ENCODE results near the gene RAPGEF1.
"Not testable (repeated sequence)": the region's sequence is repeated elsewhere in the genome, so short reads cannot be mapped to it uniquely, and the experiment has no call there.

RAPGEF1 gene

GRCh38 chr9:131703697-131704096, 36.2 kb downstream of the RAPGEF1 start:
- no peak for DNase-seq

GRCh38 chr9:131702911-131703310, 37.0 kb downstream of the RAPGEF1 start:
- no peak for DNase-seq

DNA sequence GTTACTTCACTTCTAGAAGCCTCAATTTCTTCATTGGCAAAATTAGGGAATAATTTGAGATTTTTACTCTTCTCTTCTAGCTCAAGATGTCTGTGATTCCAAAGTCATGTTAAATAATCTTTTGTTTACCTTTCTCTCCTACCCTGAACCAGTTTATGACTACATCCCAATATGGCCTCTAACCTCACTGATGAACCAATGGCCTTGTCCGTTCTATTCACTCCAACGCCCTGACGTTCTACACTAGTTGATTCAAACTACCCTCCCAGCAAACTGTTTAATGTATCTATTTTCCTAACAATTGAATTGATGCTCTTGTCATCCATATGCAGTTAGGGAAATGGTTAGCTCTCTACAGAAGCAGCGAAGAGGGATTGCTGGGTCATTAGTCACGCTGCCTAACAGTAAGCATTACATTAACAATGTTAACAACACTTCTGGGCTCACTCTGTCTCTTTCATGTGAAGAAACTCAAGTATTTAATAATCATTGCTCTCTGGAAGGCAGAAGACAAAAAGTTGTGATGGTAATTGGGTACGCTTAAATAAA, 38.0 kb downstream of the RAPGEF1 start:
- DNase-seq, result no peak

DNA sequence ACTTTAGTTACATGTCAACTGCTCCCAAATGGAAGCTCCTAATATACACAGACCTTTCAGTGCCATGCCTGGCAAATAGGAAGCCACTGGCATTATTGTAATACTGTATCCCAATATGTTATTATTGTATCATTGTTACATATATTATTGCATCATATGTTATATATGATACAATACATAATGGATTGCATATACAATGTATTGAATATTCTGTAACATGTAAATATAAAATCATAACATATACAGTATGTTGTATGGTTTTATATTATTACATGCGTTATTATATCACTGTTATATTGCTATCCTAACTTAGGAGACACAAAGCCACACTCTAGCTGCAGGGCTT, 38.5 kb downstream of the RAPGEF1 start:
- no peak for DNase-seq

DNA sequence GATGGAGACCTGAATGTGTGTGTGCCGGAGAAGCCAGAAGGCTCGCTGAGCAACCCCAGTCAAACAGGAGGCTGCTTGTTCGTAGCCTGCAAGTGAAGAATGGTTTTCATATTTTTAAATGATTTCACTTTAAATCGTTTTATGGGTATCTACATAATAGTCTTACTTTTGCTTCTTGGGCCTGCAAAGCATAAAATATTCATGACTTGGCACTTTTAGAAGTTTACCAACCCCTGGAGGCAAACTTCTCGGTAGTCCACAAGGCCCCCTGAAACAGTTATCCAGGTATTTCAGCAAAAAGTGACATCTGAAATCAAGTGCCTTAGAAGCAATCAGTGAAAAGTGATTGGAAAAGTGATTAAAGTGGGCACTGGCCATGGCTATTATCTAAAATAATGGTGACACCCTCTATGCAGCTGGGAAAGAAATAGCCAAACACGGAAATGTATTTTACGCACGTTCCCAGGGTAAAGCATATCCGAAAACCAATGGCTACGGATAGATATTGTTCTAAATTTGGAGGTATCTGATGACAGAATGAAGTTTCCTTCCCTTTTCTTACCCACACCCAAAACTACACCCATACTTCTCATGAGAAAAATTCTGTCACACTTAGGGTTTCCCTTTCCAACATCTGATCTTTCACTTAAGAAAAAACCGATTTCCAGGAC, 39.0 kb downstream of the RAPGEF1 start:
- DNase-seq, result no peak

GRCh38 chr9:131700076-131700475, 39.8 kb downstream of the RAPGEF1 start:
- no peak for DNase-seq

GRCh38 chr9:131698618-131698985, 41.3 kb downstream of the RAPGEF1 start:
- DNase-seq, result no peak

DNA sequence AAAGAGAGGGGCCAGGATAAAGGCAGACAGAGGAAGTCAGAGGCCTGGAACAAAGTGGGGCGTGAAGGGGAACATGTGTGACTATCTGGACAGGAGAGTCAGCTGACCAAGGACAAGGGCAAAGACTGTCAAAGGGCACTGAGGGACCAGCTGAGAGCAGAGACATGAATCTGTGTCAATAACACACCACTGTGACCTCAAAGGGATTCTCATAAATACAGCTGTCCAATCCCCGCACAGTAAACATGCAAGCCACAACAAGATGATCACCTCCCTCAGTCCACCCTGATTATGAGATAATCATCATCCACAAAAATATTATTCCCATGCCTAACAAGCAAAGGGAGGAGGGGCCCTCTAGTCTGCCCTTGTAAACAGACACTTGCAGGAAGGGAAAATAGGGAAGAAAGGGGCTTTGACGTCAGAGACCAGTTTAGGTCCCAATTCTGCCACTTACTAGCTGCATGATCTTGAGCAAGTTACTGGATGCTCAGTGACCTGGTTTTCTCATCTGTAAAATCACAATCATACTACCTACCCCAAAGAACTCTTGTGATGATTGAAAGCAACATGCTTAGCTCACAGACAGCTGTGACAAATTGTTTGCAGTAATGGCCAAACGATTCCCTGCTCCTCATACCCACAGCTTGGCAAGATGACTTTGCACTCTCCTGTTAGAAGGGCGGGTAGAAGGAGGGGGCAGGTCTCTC, 41.8 kb downstream of the RAPGEF1 start:
- no peak for DNase-seq

DNA sequence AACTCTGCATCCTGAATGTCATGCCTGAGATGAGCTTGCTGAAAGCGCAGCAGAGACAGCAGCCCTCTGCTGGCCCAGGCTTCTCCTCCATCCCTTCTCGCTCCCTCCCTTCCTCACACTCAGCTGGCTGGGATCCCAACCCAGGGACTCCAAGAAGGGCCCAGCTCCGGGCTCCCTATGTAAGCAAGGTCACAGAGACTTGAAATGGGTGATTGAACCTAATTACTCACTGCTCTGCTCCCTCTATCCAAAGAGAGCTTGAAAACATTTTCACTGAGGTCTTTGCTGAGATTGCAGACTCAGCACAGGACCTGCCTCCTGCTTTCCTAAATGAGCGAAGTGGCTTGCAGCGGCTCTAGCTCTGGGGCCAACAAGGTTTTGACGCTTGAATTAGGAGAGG, 42.8 kb downstream of the RAPGEF1 start:
- no peak for DNase-seq

DNA sequence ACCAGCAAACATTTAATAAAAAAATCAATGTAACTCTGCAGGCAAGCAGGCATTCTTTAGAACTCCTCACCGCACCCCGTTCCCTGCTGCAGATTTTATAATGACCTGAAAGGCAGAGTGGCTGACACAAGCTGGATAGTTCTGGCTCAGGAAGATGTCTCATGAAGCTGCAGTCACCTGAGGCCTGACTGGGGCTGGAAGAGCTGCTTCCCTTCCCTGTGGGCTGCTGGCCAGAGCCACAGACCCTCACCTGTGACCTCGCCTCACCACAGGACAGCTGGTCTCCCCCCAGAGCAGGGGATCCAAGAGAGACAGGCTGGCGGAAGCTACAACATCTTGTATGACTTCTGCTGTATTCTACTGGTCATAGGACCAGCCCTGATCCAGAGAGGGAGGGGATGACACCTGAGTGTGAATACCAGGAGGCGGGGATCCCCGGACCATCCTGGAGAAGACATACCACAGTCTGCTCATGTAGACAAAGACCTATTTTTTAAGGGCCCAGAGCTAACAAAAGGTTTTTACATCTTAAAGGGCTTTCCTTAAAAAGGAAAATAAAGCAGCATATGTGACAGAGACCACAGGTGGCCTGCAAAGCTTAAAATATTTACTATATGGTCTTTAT, 43.9 kb downstream of the RAPGEF1 start:
- DNase-seq, result no peak

DNA sequence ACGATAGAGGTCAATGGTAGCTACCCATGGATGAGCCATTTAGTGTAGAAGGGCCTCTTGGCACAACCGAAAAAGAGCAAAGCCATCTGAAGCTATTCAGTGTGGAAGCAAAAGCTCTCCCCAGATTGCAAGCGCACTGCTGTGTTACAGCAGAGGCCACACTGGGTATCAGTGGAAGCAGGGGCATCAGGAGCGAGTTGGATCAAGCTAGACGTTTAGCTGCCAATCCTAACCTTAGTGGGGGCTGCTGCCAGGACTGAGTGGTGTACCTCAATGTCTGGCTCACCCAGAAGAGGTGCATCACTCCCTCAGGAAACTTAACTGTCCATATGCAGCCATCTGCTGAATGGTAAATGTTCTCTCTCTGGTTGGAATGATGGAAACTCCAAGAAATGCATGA, 44.5 kb downstream of the RAPGEF1 start:
- DNase-seq, result no peak

GRCh38 chr9:131693651-131694597, 46.0 kb downstream of the RAPGEF1 start:
- DNase-seq, result no peak

GRCh38 chr9:131692612-131693562, 47.0 kb downstream of the RAPGEF1 start:
- DNase-seq, result no peak

GRCh38 chr9:131691969-131692611, 47.8 kb downstream of the RAPGEF1 start:
- no peak for DNase-seq

- peak; percentile 85 for DNase-seq
These were observed 48.8 kb downstream of the RAPGEF1 start for GRCh38 chr9:131690941-131691573.

DNA sequence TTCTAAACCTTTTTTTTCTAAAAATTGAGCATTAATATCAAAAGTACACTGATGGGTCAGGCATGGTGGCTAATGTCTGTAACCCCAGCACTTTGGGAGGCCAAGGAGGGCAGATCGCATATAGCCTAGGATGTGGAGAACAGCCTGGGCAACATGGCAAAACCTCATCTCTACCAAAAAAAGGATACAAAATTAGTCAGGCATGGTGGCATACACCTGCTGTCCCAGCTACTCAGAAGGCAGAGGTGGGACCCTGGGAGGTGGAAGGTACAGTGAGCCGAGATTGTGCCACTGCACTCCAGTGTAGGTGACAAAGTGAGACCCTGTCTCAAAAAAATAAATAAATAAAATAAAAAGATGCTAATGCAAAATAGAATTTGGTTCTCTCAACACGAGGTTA, 49.4 kb downstream of the RAPGEF1 start:
- DNase-seq, result no peak

DNA sequence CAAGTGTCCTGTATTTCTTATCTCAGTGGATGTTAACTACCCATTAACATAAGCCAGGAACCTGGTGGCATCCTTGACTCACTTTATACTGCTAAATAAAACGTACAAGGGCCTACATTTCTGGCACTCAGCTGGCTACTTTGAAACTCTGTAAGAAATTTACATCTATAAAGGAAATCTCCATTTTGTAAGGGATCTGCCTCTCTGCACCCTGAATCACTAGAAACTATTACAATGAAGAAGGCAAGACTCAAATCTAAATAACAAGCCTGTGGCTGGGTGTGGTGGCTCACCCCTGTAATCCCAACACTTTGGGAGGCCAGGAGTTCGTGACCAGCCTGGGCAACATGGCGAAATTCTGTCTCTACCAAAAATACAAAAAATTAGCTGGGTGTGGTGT, 51.5 kb downstream of the RAPGEF1 start:
- DNase-seq, result no peak

DNA sequence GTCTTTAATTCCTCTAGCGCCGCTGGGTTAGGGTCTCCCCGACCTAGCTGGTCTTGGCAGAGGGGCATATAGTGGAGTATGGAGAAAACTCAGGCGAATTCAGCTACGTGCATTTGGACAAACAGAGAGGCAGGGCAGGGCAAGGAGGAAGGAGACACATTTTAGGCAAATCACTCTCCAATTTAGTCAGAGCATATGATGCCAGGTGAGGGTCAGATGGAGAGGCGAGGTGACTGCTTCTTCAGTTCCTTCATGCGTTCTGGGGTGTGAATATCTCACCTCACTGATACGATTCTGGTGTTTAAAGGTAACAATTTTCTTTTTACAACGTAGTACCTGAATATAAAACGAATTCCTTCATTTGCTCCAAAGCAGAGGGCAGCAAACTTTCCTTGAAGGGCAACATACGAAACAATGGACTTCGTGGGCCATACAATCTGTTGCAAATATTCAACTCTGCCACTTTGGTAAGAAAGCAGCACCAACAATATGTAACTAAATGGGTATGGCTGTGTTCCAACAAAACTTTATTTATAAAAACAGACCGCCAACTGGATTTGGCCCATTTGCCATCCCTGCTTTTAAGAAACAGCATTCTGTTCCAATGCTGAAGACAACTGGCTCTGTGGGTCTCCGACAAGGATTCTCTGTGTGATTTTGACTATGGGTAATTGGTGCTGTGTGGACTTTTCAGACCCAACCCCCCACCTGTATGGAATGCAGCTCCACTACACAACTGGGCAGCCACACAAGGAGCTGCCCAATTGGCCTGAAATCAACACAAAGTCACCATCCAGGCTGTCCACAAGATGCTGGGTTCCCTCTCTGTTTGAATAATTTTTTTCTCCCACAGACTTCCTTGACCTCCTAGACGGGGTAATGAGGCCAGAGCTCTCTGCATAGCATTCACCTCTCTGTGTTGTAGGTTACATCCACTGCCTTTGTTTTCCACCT, 53.8 kb downstream of the RAPGEF1 start:
- no peak for DNase-seq

DNA sequence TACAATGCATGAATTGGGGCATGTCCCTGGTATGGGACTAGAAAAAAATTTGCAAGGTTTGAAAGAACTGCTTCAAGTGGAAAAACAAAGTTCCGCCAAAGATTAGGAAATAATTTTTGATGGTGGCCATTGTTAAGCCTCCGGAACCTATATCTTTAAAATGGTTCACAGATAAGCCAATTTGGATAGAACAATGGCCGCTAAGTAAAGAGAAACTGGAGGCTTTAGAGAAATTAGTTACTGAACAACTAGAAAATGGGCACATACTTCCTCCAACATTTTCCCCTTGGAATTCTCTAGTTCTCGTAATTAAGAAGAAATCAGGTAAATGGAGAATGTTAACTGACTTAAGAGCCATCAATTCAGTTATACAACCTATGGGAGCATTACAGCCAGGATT, 56.8 kb downstream of the RAPGEF1 start:
- not testable (repeated sequence) for DNase-seq

- no peak for DNase-seq
These were observed 57.6 kb downstream of the RAPGEF1 start for GRCh38 chr9:131682261-131682660.

All from CD4-positive, alpha-beta T cell treated with Interleukin-4 for 4 hours (primary cell).